Measurements from ENCODE around the gene KCNE4.

Gene KCNE4

GRCh38 chr2:223104336-223105132 lies 52.5 kb downstream of the KCNE4 start:
- FAIRE-seq (no peak), DNase-seq (ENCODE audit: extremely low spot score, insufficient read length, low read depth) (no peak)
